OCI-LY7 (cell line): Measurements from ENCODE around the gene CFAP20.

Source experiments
- CTCF ChIP-seq: fragments of 200-600 bp; sonication (generic); conservative IDR thresholded peaks from 2 replicates; pipeline ENCODE4 v1.5.1; 2014; ENCODE audit warnings: mild to moderate bottlenecking, antibody characterized with exemption, low read length, moderate library complexity, mixed read lengths
- EZH2phosphoT487 ChIP-seq: fragments of 200-600 bp; sonication (generic); IDR thresholded peaks from 2 replicates; pipeline ENCODE4 v1.6.1; 2018; ENCODE audit warnings: low read depth, borderline replicate concordance, mild to moderate bottlenecking, mixed run types, antibody characterized with exemption, low read length, moderate library complexity, mixed read lengths

GRCh38 chr16:58084635-58085034, 44.5 kb downstream of the CFAP20 start:
- no peak for TF ChIP-seq CTCF
- TF ChIP-seq EZH2phosphoT487: no peak
